Embryonic facial prominence (tissue), 1 donor: ENCODE measurements around the gene IL16.
"Not testable (repeated sequence)": the region's sequence is repeated elsewhere in the genome, so short reads cannot be mapped to it uniquely, and the experiment has no call there.

Experiments
- DNase-seq: peaks from one replicate; pipeline ENCODE4 v3.0.0-alpha.2; 2016; ENCODE audit errors: extremely low spot score

The IL16 gene

GRCh38 chr15:81207987-81208386, 11.3 kb downstream of the IL16 start:
- DNase-seq, result not testable (repeated sequence)

GRCh38 chr15:81209635-81210034, 13.0 kb downstream of the IL16 start:
- DNase-seq, result no peak

GRCh38 chr15:81211376-81211775, 14.7 kb downstream of the IL16 start:
- DNase-seq, result no peak

- DNase-seq, result no peak
These were observed 17.3 kb downstream of the IL16 start for GRCh38 chr15:81213982-81214381.

GRCh38 chr15:81215531-81215930, 18.9 kb downstream of the IL16 start:
- no peak for DNase-seq

- DNase-seq, result no peak
These were observed 19.3 kb downstream of the IL16 start for GRCh38 chr15:81215983-81216382.

GRCh38 chr15:81216422-81216821, 19.7 kb downstream of the IL16 start:
- DNase-seq, result no peak

- DNase-seq, result no peak
These were observed 24.8 kb downstream of the IL16 start for GRCh38 chr15:81221449-81221848.

GRCh38 chr15:81222007-81222406, 25.3 kb downstream of the IL16 start:
- DNase-seq, result no peak

- no peak for DNase-seq
These were observed 26.8 kb downstream of the IL16 start for GRCh38 chr15:81223346-81223971.

- no peak for DNase-seq
These were observed 27.6 kb downstream of the IL16 start for GRCh38 chr15:81224232-81224631.

- no peak for DNase-seq
These were observed 28.5 kb downstream of the IL16 start for GRCh38 chr15:81225161-81225671.

- DNase-seq, result no peak
These were observed 31.0 kb downstream of the IL16 start for GRCh38 chr15:81227716-81228115.

- DNase-seq, result no peak
These were observed 32.9 kb downstream of the IL16 start for GRCh38 chr15:81229586-81229985.

GRCh38 chr15:81235276-81236123, 38.8 kb downstream of the IL16 start:
- no peak for DNase-seq

- DNase-seq, result no peak
These were observed 42.5 kb downstream of the IL16 start for GRCh38 chr15:81239190-81239589.

- DNase-seq, result no peak
These were observed 46.1 kb downstream of the IL16 start for GRCh38 chr15:81242778-81243177.

- DNase-seq, result no peak
These were observed 47.6 kb downstream of the IL16 start for GRCh38 chr15:81244306-81244705.

- DNase-seq, result no peak
These were observed 57.2 kb downstream of the IL16 start for GRCh38 chr15:81253846-81254245.

- DNase-seq, result no peak
These were observed 57.7 kb downstream of the IL16 start for GRCh38 chr15:81254277-81254915.

GRCh38 chr15:81254916-81255290, 58.2 kb downstream of the IL16 start:
- no peak for DNase-seq

- no peak for DNase-seq
These were observed 58.8 kb downstream of the IL16 start for GRCh38 chr15:81255315-81255957.
